ENCODE results near the gene SSR2.

- no peak for TF ChIP-seq REST (tag by site-specific recombination; IDR thresholded peaks at IDR 0.05)
- no peak for TF ChIP-seq ZNF747 (tag by site-specific recombination; IDR thresholded peaks at IDR 0.05)
- TF ChIP-seq ZNF24 (tag by site-specific recombination; IDR thresholded peaks at IDR 0.05): no peak
- TF ChIP-seq CTCF (tag by site-specific recombination; IDR thresholded peaks at IDR 0.05): no peak
- TF ChIP-seq TSHZ1 (tag by site-specific recombination; IDR thresholded peaks at IDR 0.05; ENCODE audit: borderline replicate concordance): no peak
- no peak for TF ChIP-seq ZNF148 (tag by site-specific recombination; IDR thresholded peaks at IDR 0.05; ENCODE audit: borderline replicate concordance)
- TF ChIP-seq PATZ1 (tag by site-specific recombination; IDR thresholded peaks at IDR 0.05): no peak
- TF ChIP-seq ZNF600 (tag by site-specific recombination; IDR thresholded peaks at IDR 0.05): no peak
- TF ChIP-seq GLIS2 (tag by site-specific recombination; IDR thresholded peaks at IDR 0.05): no peak
- no peak for TF ChIP-seq ZNF843 (tag by site-specific recombination; IDR thresholded peaks at IDR 0.05)
- TF ChIP-seq PBX3 (CRISPR knock-in tag; IDR thresholded peaks at IDR 0.05): no peak
- TF ChIP-seq SP2 (tag by site-specific recombination; IDR thresholded peaks at IDR 0.05): no peak
- TF ChIP-seq YY1 (tag by site-specific recombination; IDR thresholded peaks at IDR 0.05): no peak
These were observed 47.0 kb downstream of the SSR2 start for GRCh38 chr1:155973723-155974122.

Data from HEK293 (cell line).